HCEC 1CT (cell line): ENCODE measurements around the gene IPO9.
"Not testable (repeated sequence)": the region's sequence is repeated elsewhere in the genome, so short reads cannot be mapped to it uniquely, and the experiment has no call there.

Experiments used
- DNase-seq: peaks from one replicate; pipeline ENCODE4 v3.0.0-alpha.2; 2017

Gene IPO9

GRCh38 chr1:201810466-201811216 lies 18.3 kb upstream of the IPO9 start:
- no peak for DNase-seq

GRCh38 chr1:201813226-201813625 lies 15.7 kb upstream of the IPO9 start:
- DNase-seq: no peak

GRCh38 chr1:201816309-201816854 lies 12.6 kb upstream of the IPO9 start:
- DNase-seq: no peak

DNA sequence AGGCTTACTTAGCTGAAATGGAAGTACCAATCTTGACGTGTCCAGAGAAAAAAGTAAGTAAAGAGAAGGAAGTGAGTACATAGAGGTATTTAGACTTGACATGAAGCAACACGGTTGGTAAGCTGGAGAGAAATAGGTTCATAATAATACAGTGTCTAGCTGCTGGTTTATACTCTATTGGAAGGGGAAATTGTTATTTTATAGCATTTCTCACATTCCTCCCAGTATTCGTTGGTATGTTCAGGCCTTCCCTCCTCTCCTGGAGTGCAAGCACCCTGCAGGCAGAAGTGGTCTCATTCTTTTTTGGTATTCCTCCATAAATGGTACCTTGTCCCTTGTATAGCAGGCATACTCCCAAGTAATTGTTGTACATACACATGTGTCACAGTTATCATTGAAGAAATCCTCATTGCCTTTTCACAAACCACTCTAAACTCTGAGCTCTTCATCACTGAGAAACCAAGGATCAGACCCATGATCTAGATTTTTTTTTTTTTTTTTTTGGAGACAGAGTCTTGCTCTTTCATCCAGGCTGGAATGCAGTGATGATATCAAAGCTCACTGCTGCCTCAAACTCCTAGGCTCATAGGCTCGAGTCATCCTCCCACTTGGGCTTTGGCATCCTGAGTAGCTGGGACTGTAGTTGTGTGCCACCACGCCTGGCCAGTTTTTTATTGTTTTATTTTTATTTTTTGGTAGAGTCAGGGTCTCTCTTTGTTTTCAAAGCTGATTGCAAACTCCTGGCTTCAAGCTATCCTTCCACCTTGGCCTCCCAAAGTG lies 9.8 kb upstream of the IPO9 start:
- no peak for DNase-seq

GRCh38 chr1:201820413-201820812 lies 8.5 kb upstream of the IPO9 start:
- no peak for DNase-seq

DNA sequence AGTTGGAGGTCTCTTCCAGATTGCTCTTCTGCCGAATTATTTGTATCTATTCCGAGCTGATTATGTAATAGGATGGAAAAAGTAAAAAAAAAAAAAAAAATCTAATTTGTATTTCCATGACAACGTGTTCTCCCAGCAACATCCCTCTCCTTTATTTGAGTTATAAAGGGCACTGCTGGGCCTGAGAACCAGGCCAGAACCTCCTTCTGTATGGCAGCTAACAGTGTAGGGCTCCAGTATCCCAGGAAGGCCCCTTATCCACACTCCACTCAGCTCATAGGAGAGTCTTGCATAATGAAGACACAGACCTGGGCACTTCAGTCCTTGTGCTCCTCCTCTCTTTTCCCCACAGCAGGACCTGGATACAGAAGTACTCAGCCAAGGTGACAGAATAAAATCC lies 3.7 kb upstream of the IPO9 start:
- DNase-seq: no peak

DNA sequence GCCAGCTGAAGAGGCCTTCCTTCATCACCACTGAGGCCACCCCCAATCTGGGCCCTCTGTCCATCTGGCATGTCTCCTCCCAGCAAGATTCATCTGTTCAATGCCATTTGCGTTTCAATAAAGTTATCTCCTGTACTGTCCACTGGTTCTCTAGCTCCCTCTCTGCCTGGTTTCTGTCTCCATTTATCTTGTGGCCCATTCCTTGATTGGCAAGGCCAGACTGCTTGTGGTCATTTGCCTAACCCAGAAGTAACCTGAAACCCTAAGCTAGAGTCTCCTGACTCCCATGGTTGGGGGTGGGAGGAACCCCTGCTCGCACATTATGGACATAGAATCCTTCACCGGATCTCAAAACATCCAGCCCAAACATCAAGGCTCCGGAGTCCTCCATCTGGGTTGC lies 2.1 kb upstream of the IPO9 start:
- peak; percentile 36 for DNase-seq

DNA sequence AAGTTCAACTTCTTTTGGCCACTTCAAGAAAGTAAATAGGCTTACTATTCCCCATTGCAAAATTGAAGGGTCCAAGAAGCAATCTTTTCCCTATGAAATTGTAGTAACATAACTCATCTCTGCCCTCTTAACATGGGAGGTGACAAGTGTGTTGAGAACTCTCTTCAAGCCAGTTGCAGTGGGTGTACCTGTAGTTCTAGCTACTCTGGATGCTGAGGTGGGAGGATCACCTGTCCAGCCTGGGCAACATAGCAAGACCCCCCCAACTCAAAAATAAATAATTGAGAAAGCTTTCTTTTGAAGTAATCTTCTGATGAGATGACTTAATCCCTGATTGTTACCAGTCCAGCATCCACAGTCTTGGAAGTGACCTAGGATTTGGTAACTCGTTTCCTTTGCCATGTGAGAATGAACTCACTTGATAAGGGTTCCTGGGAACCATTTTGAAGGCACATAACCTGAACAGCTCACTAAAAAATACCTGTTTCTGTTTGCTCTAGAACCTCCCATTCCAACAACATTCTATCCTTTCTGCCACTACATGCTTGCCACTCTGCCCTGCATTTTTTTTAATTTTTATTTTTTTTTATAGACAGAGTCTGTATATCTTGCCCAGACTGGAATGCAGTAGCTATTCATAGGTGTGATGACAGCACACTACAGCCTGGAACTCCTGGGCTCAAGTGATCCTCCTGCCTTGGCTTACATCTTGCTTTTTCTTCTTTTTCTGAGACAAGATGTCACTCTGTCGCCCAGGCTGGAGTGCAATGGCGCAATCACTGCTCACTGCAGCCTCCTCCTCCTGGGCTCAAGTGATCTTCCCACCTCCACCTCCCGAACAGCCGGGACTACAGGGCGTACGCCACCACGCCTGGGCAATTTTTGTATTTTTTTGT lies 1.4 kb upstream of the IPO9 start:
- DNase-seq: no peak

GRCh38 chr1:201828217-201828819 lies 639 bp upstream of the IPO9 start:
- no peak for DNase-seq

DNA sequence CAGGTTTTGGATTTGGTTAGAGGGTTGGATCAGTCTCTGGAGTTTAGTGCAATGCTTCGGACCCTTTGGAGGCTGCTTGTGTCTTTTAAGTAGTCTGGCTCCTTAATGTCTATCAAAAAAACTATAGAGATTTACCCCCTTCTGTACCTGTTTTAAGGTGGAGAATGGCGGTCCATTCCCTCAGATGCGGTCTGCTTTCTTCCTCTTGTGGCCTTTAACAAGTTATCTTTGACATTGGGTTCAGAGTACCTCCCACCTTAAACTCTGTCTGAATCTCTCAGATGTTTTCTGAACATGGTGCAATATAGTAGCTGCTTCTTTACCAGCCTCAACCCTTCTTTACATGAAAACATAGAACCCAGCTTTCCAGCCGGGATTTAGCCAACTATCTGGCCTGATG lies 2.4 kb downstream of the IPO9 start:
- DNase-seq: no peak

GRCh38 chr1:201834621-201835020 lies 5.7 kb downstream of the IPO9 start:
- no peak for DNase-seq

DNA sequence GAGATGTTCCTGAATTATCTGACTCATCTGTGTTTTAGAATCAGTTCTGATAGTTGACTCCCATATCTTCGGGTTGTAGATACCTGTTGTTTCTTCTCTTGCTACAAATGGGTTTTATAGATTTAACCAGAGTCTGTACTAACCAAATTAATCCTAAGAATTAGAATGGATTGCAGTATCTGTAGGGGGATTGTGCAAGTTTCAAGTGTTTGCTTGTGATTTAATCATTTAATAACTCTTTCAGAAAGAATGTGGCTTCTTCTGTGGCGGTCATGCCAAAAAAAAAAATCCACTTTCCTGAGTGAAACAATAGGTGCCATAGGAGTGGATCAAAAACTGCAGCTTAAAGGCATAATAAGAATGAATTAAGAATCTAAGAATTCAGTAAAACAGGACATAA lies 9.4 kb downstream of the IPO9 start:
- no peak for DNase-seq

- not testable (repeated sequence) for DNase-seq
These were observed 10.1 kb downstream of the IPO9 start for GRCh38 chr1:201839089-201839488.

- no peak for DNase-seq
These were observed 11.1 kb downstream of the IPO9 start for GRCh38 chr1:201840055-201840454.

DNA sequence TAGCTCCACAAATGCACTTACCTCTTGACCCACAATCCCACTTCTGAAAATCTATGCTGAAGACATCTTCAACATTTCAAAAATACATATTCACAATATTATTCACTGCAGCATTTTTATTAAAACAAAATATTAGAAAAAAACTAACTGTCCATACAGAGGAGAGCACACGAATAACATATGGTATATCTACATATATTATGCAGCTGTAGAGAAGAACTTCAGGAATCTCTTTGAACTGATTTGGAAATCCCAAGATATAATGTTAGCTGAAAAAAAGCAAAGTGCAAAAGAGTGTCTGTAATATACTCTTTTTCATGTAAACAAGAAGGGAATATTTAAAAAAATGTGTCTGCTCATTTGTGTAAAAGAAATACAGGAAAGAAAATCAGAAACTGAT lies 11.5 kb downstream of the IPO9 start:
- DNase-seq: no peak

GRCh38 chr1:201841265-201841912 lies 12.4 kb downstream of the IPO9 start:
- no peak for DNase-seq

- DNase-seq: no peak
These were observed 13.6 kb downstream of the IPO9 start for GRCh38 chr1:201842472-201843027.

DNA sequence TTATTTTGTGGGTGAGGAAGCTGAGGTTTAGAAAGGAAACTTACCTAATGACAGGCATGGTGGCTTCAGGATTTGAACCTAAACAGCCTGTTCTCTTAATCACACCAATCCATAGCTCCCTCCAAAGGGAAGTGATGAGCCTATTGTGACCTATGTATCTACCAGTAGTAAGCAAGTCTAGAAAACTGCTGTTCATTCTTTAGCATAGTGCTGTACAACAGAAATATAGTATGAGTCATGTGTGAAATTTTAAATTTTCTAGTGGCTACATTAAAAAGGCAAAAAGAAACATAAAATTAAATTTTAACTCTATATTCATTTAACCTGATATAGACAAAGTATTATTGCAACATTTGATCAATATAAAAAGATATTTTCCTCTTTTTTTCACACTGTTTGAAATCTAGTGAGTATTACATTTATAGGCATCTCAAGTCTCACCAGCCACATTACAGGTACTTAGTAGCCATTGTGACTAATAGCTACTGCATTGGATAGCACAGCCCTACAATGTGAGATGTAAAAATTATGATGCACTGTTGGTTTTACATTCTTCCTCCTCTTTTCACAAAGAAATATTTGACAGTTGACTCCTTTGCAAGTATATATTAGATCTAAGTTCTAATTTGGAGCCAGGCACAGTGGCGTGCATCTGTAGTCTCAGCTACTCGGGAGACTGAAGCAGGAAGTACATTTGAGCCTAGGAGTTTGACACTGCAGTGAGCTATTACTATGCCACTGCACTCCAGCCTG lies 16.6 kb downstream of the IPO9 start:
- peak; percentile 68 for DNase-seq

GRCh38 chr1:201847150-201847549 lies 18.2 kb downstream of the IPO9 start:
- DNase-seq: no peak

- no peak for DNase-seq
These were observed 19.3 kb downstream of the IPO9 start for GRCh38 chr1:201848230-201848629.
